Activated CD4-positive, alpha-beta T cell treated with anti-CD3 and anti-CD28 coated beads, Interleukin-10, Interleukin-2, amounts not matched to agents 100 ng/mL and 50 ng/mL, durations not matched to agents 16 hours and 8 hours (primary cell): Measurements from ENCODE around the gene RASAL1.
"Not testable (repeated sequence)": the region's sequence is repeated elsewhere in the genome, so short reads cannot be mapped to it uniquely, and the experiment has no call there.

Source experiments
- DNase-seq: peaks from one replicate; pipeline ENCODE4 v3.0.0-alpha.2; 2020

The RASAL1 gene

GRCh38 chr12:113138826-113139225 is 3.3 kb upstream of the RASAL1 start:
- DNase-seq, result no peak

- no peak for DNase-seq
Measured at GRCh38 chr12:113137861-113138783, 2.6 kb upstream of the RASAL1 start.

GRCh38 chr12:113136990-113137511 is 1.5 kb upstream of the RASAL1 start:
- no peak for DNase-seq

DNA sequence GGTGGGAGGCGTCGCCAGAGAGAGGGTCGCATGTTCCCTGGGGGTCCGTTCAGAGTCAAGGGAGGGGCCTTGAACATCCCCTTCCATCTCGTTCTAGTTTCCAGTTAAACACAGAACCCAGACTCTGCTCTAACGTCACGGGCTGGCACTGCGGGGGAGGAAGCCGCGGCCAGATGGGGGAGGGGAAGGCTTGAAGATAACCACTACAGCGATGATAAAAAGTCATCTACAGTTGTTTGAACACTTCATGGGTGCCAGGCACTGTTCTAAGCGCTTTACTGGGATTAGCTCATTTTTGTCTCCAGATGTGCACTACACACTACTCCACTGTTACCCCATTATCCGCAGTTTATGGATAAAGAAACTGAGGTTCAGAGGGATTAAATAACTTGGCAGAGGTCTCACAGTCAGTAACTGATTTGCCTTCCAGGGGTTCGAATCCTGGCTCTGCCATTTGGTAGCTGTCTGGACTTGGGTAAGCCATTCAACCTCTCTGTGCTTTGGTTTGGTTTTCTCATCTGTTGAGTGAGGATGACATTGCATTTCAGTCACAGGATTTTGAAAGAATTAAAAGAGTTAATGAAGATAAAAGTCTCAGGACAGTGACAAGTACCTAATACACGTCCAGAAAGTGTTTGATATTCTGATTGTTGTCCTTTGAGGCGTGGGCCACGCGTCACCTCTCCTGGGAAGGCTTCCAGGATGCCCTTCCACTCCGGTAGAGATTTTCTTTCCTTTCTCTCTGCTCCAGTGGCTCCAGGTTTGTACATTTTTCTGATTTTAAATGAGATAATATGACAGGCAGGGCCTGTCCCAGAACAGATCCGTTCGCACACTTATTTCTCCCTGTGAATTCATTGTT is 798 bp upstream of the RASAL1 start:
- peak; percentile 46 for DNase-seq

- no peak for DNase-seq
Measured at GRCh38 chr12:113134521-113134951, 1.0 kb downstream of the RASAL1 start.

DNA sequence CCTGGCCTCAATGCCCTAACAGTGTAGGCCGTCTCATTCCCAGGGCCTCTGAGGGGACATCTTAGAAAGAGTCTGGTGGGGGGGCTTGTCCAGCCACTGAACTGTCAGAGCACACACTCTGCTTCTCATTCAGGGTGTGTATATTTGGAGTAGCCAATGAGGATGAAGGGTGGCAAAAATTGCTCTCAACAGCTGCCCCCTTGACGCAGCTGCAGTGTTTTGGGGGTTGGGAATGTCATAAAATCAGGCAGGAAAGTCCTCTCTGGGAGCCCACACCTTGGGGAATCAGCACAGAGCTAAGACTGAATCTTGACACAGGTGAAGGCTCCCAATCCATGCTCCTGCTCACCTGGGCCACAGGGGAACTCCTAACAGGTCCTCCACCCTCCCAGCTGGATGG is 1.5 kb downstream of the RASAL1 start:
- DNase-seq, result no peak

DNA sequence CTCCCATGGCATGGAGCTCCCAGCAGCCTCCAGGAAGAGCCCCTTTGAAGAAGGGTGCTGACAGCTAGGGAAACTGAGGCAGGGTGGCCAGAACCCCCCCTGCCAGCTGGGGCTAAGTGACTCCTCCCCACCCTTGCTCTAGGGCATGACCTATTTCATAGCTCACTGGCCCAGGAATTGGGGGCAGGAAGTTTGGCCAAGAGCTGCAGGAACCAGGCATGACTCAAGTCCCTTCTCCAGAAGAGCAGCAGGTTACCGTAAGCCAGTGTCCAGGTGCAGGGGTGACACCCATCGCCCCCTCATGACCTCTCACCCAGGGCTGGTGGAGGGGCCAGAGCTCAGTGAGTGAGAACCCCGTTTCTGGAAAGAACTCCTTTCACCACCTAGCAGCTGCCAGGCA is 1.9 kb downstream of the RASAL1 start:
- no peak for DNase-seq

- DNase-seq, result no peak
Measured at GRCh38 chr12:113133036-113133435, 2.5 kb downstream of the RASAL1 start.

DNA sequence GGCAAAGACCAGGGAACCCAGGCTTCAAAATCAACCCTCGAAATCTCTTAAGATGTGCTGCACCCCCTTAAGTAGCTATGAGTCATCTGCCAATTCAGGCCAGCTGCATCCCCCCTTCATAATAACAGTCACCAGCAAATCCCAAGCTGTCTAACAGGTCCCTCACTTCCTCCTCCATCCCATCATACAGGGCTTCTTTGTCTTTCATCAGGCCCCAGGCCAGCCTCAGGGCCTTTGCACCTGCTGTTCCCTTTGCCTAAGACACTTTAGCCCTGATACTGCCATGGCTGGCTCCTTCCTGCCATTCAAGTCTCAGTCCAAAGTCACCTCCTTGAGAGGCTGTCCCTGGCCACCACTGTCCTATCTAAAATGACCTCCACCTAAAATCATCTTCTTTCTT is 4.0 kb downstream of the RASAL1 start:
- no peak for DNase-seq

GRCh38 chr12:113130457-113131135 is 5.0 kb downstream of the RASAL1 start:
- DNase-seq, result no peak

DNA sequence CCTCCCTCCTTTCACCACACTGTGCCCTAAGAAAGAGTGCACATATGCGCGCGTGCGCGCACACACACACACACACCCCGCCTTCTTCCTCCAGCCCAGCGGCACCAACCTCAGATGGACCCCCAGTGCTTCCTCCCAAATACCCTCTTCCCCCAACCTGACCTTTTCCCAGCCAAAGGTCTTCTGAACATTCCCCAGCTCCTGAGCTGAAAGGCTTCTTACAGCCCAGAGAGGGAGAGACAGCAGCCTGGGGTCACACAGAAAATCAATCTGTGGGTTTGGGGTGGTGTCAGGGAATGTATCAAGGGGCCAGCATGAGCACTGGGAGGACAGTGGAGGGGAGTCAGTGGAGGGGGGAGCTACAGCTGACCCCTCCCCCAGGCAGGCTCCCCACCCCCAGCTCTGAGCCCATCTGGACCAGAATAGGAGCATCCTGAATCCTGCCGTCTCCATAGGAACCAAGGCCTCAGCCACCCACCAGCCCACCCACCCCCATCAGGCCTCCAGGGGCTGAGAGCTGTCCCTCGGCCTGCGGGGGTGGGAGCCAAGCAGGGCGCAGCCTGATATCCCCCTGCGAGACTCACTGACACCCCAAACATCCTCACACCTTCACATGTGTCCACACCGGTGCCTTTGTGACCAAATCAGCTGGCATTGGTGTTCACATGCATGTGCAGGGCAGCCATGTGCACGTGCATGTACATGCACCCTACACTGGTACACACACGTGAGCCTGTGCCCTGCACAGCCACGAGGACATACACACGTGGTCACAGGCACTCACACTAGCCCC is 5.7 kb downstream of the RASAL1 start:
- DNase-seq, result no peak

- no peak for DNase-seq
Measured at GRCh38 chr12:113128802-113129663, 6.5 kb downstream of the RASAL1 start.

GRCh38 chr12:113127791-113128199 is 7.8 kb downstream of the RASAL1 start:
- no peak for DNase-seq

DNA sequence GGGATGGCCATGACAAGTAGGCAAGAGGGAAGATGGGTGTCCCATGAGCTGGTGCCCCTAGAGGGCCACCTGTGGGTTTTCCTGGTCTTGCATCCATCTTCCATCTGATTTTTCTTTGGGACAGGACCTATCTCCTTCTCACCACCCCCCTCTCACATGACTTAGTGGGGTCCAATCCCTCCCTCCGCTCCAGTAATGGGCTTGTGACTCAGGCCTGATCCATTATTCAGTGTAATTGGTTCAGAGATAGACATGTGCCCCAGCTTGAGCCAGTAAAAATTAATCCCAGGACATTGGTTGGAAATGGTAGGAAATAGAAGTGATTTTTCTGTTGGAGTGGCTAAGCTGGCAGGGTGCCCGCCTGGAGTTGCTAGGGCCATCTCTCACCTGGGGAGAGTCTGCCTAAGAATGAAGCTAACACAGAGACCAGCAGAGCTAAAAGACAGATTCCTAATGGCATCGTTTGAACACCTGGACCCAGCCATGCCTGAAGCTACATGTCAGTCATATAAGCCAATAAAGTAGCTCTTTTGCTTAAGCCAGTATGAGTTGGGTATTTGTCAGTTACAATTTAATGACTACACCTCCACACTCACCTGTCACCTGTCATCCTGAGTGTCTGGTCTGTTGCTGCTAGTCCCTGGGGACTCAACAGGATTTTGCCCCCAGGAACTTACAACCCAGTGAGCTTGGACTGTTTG is 14.7 kb downstream of the RASAL1 start:
- DNase-seq, result no peak

- DNase-seq, result no peak
Measured at GRCh38 chr12:113119980-113120669, 15.4 kb downstream of the RASAL1 start.

DNA sequence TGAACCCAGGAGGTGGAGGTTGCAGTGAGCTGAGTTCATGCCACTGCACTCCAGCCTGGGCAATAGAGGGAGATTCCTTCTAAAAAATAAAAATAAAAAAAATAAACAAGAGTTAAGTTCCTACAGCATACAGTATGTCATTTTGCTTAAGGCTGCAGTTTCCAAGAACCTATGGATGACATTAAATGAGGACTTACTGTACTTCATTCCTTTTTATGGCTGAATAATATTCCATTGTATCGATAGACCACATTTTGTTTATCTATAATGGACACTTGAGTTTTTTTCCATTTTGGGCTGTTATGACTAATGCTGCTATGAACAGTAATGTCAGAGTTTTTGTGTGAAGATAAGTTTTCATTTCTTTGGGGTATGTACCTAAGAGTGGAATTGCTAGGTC is 17.4 kb downstream of the RASAL1 start:
- no peak for DNase-seq

DNA sequence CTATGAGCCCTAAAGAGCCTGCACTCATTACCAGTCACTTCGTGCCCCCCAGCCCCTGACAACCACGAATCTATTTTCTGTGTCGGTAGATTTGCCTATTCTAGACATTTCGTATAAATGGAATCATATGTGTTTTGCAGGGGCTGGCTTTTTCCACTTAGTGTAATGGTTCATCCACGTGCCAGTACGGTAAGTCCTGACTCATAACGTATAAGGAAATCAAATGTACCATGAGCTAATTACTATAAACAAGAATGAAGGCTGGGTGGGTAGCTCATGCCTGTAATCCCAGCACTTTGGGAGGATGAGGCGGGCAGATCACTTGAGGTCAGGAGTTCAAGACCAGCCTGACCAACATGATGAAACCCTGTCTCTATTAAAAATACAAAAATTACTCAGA is 17.9 kb downstream of the RASAL1 start:
- DNase-seq, result not testable (repeated sequence)

GRCh38 chr12:113116875-113117274 is 18.7 kb downstream of the RASAL1 start:
- no peak for DNase-seq

DNA sequence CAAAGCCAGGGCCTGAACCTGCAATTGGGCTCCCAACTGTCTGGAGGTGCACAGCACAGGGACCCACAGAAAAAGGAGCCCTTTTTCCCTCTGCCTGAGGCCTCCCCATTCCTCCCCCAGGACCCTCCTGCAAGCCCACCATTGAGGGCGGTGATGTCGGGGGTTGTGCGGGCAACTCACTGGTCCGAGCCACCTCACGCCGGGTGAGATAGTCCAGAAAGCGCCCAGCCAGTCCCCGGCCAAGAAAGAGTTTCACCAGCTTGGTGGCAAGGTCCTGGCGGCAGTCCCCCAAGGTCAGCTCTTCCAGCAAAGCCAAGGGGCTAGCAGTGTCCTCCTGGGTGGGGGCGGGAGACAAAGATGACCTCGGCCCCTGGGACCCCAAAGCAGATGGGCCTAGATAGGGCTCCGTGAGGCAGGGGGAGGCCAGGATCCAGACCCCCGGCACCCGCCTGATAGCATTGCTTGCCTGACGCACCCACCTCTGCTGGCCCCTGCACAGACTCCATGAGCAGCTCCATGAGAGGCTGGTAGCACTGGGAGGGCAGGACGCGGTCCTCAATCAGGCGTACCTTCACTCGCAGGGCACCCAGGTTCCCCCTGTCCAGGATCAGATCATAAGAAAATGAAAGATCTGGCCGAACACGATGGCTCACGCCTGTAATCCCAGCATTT is 20.0 kb downstream of the RASAL1 start:
- DNase-seq, result no peak
